Endothelial cell of umbilical vein (primary cell): Measurements from ENCODE around the gene USP8.

ENCODE experiments used
- POLR2A ChIP-seq: IDR thresholded peaks from 2 replicates; pipeline ENCODE4 v1.6.1; 2012; ENCODE audit warnings: low read depth, mild to moderate bottlenecking, control low read depth, low read length
- TF ChIP-seq, protein P1 (sequence below), 2 donors: IDR thresholded peaks; 1 replicate in 1 of 2; 2 replicates in 1 of 2; pipeline ENCODE4 v1.5.1; 2011; ENCODE audit warnings: low read length in 2 of 2, mild to moderate bottlenecking in 2 of 2, moderate library complexity in 2 of 2, control low read depth in 1 of 2, inconsistent platforms in 1 of 2, low read depth in 1 of 2; ENCODE audit not compliant: insufficient read depth in 1 of 2; ENCODE audit errors: extremely low read depth in 1 of 2

DNA sequence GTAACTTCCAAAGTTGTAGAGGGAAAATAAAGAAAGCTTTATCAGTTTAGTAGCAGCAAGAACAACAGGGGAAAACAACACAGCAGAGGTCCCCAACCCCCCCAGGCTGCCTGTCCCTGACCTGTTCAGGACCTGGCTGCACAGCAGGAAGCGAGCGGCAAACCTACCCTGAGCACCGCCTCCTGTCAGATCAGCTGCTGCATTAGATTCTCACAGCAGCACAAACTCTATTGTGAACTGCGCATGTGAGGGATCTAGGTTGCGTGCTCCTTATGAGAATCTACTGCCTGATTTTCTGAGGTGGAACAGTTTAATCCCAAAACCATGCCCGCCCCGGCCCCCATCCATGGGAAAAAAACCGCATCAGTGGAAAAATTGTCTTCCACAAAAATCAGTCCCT is 81.9 kb downstream of the USP8 start:
- TF ChIP-seq, protein P1, sequence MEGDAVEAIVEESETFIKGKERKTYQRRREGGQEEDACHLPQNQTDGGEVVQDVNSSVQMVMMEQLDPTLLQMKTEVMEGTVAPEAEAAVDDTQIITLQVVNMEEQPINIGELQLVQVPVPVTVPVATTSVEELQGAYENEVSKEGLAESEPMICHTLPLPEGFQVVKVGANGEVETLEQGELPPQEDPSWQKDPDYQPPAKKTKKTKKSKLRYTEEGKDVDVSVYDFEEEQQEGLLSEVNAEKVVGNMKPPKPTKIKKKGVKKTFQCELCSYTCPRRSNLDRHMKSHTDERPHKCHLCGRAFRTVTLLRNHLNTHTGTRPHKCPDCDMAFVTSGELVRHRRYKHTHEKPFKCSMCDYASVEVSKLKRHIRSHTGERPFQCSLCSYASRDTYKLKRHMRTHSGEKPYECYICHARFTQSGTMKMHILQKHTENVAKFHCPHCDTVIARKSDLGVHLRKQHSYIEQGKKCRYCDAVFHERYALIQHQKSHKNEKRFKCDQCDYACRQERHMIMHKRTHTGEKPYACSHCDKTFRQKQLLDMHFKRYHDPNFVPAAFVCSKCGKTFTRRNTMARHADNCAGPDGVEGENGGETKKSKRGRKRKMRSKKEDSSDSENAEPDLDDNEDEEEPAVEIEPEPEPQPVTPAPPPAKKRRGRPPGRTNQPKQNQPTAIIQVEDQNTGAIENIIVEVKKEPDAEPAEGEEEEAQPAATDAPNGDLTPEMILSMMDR (IDR thresholded peaks at IDR 0.05; ENCODE audit: extremely low read depth in 1 of 2, insufficient read depth in 1 of 2, low read depth in 1 of 2, low read length in 2 of 2), result no peak
- TF ChIP-seq POLR2A, result no peak
